ENCODE measurements around the gene NDUFV2.

Gene NDUFV2

DNA sequence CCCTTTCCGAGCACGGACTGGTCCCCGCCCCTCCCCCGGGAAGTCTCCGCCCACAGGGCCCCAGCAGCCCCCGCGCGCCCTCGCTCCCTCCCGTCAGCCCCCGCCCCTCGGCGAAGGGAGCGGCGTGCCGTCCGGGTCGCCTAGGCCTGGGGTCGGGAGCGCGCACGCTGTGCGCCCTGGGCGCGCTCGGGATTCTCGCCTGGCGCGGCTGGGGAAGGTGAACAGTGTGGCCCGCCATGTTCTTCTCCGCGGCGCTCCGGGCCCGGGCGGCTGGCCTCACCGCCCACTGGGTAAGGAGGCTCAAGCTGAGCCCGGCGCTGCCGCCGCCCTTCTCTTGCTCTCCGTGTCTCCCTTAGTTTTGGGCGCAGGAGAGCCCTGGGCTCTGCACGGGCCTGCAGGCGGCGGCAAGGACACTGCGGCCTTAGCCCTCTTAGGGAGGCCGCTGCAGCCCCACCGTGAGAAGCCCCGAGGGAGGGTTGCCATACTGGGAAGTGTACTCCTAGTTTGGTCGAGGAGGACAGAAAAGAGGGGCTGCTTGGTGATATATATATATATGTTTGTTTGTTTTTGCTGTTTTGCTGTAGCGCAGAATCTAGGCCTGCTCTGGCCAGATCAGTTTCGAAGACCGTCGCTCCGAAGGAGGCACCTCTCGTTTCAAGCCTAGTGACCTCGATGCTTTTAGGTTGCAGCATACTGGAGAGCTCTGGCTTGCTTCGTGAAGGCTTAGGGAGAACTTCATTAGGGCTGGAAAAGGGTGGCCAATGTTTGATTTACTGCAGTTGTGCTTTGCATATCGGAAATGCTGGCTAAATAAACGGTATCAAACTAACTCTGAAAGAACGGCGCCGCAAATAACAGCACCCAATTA lies at the start of gene NDUFV2:
Gene NDUFV2 (plus strand): TSS at position 192 of the 868 bp plus-strand sequence. CDS start 45 bp downstream, at position 237.
- Histone ChIP-seq H3K4me1 (ENCODE audit: control insufficient read depth, low read depth, low read length) (peaks cover 42% of the 10 kb centered on the region), H3K9me3 (ENCODE audit: control insufficient read depth, low read depth, low read length) (no peaks in the 10 kb centered on the region), H3K4me3 (ENCODE audit: low read length) (peak within 1 kb of the TSS; percentile 94), H3K27me3 (ENCODE audit: control insufficient read depth, insufficient read depth, low read length) (no peaks in the 10 kb centered on the region), H3K36me3 (ENCODE audit: control insufficient read depth, low read depth, low read length) (no peaks in the 10 kb centered on the region), H3K9ac (ENCODE audit: low read length) (peak within 1 kb of the TSS; percentile 91), H3K27ac (ENCODE audit: low read length) (peak within 1 kb of the TSS; percentile 85)

DNA sequence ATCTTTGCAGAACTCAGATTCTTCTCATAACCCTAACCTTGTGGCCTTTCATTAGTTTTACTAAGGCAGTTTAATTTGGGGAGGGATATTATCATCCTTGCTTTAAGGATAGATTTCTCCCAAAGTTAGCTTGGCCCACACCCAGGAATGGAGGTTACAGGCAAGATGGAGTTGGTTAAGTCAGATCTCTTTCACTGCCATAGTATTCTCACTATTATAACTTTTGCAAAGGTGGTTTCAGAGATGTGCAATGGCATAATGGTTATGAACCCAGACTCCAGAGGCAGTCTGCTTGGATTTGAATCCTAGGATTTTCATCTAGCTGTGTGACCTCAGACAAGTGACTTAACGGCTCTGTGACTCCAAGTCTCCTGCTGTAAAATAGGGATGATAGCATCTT lies 48.7 kb upstream of the NDUFV2 start:
- Histone ChIP-seq H3K4me3 (ENCODE audit: low read length) (no peak overlapping the region), H3K36me3 (ENCODE audit: control insufficient read depth, low read depth, low read length) (no peaks in the 10 kb centered on the region), H3K9me3 (ENCODE audit: control insufficient read depth, low read depth, low read length) (peaks cover 12% of the 10 kb centered on the region), H3K4me1 (ENCODE audit: control insufficient read depth, low read depth, low read length) (no peaks in the 10 kb centered on the region), H3K9ac (ENCODE audit: low read length) (no peak overlapping the region), H3K27me3 (ENCODE audit: control insufficient read depth, insufficient read depth, low read length) (no peaks in the 10 kb centered on the region), H3K27ac (ENCODE audit: low read length) (no peak overlapping the region)

DNA sequence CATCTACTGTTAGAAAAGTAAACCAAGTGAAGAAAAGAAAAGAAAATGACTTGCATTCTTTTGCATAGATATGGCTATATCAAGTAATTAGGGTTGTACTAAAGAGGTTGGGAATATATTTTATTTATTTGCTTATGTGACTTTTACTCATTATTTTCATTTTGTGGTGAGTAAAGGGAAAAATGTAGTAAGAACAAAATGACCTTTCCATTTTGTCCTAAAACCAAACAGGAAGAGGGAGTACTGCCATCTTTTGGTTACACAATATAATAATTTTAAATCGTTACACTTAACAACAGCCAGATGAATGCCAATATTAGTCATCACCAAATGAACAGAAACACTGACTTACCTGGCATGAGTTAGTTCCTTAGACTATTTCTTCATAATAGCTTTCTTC lies 47.3 kb upstream of the NDUFV2 start:
- Histone ChIP-seq H3K27me3 (ENCODE audit: control insufficient read depth, insufficient read depth, low read length) (no peaks in the 10 kb centered on the region), H3K9me3 (ENCODE audit: control insufficient read depth, low read depth, low read length) (peaks cover 12% of the 10 kb centered on the region), H3K27ac (ENCODE audit: low read length) (no peak overlapping the region), H3K4me1 (ENCODE audit: control insufficient read depth, low read depth, low read length) (no peaks in the 10 kb centered on the region), H3K9ac (ENCODE audit: low read length) (no peak overlapping the region), H3K4me3 (ENCODE audit: low read length) (no peak overlapping the region), H3K36me3 (ENCODE audit: control insufficient read depth, low read depth, low read length) (no peaks in the 10 kb centered on the region)

DNA sequence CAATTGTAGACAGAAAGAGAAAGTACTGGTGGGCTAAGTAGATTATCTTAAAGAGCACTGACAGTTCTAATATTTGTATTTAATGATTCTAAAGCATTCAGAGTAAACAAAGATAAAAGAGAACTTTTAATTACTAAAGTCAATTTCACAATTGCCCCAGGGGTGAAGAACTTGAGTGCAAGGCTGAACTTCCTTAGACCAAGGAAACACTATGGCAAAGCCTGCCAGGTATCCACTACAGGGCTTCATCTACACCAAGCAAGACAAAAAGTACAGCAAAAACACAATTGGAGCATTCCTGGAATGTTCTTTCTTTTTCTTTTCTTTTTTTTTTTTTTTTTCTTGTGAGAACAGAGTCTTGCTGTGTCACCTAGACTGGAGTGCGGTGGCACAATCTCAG lies 46.9 kb upstream of the NDUFV2 start:
- H3K4me3 ChIP-seq (ENCODE audit: low read length) = no peak overlapping the region
- no peaks in the 10 kb centered on the region for H3K4me1 ChIP-seq (ENCODE audit: control insufficient read depth, low read depth, low read length)
- H3K36me3 ChIP-seq (ENCODE audit: control insufficient read depth, low read depth, low read length) = no peaks in the 10 kb centered on the region
- no peaks in the 10 kb centered on the region for H3K27me3 ChIP-seq (ENCODE audit: control insufficient read depth, insufficient read depth, low read length)
- no peak overlapping the region for H3K9ac ChIP-seq (ENCODE audit: low read length)
- peaks cover 8% of the 10 kb centered on the region for H3K9me3 ChIP-seq (ENCODE audit: control insufficient read depth, low read depth, low read length)
- H3K27ac ChIP-seq (ENCODE audit: low read length) = no peak overlapping the region

DNA sequence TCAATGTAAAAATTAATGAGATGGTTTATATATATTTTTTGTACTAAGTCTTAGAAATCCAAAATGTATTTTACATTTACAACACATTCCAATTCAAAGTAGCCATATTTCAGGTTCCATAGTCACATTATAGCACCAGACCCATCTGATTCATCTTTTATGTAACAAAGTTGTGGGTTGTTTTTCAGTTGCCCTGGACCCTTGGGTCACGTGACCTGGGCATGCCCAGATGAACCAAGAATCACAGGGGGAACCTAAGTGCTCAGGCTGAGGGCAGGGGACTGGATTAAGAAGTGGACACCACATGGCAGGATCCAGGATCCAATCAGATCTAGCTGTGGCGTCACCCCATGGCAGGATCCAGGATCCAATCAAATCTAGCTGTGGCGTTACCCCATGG lies 44.9 kb upstream of the NDUFV2 start:
- Histone ChIP-seq H3K27ac (ENCODE audit: low read length) (no peak overlapping the region), H3K4me1 (ENCODE audit: control insufficient read depth, low read depth, low read length) (no peaks in the 10 kb centered on the region), H3K27me3 (ENCODE audit: control insufficient read depth, insufficient read depth, low read length) (no peaks in the 10 kb centered on the region), H3K9me3 (ENCODE audit: control insufficient read depth, low read depth, low read length) (peaks cover 2% of the 10 kb centered on the region), H3K9ac (ENCODE audit: low read length) (no peak overlapping the region), H3K36me3 (ENCODE audit: control insufficient read depth, low read depth, low read length) (no peaks in the 10 kb centered on the region), H3K4me3 (ENCODE audit: low read length) (no peak overlapping the region)

DNA sequence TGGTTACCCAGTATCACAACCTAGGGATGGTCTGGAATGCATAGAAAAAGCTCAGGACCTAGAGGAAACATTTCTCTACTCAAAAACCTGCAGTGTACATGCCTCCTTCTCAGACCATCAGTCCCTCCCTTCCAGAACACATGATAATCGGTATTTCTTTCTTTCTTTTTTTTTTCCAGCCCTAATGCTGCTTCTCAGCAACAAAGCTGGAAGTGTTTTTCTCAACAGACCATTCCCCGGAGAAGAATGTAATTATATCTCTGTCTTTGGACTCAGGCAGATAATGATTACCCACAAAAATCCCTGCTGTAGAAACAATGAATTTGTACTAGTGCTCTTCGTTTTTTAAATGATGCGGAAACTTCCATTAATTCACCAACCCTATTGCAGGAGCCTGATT lies 44.1 kb upstream of the NDUFV2 start:
- no peak overlapping the region for H3K4me3 ChIP-seq (ENCODE audit: low read length)
- no peaks in the 10 kb centered on the region for H3K27me3 ChIP-seq (ENCODE audit: control insufficient read depth, insufficient read depth, low read length)
- no peak overlapping the region for H3K9ac ChIP-seq (ENCODE audit: low read length)
- no peaks in the 10 kb centered on the region for H3K36me3 ChIP-seq (ENCODE audit: control insufficient read depth, low read depth, low read length)
- H3K27ac ChIP-seq (ENCODE audit: low read length) = no peak overlapping the region
- no peaks in the 10 kb centered on the region for H3K9me3 ChIP-seq (ENCODE audit: control insufficient read depth, low read depth, low read length)
- H3K4me1 ChIP-seq (ENCODE audit: control insufficient read depth, low read depth, low read length) = no peaks in the 10 kb centered on the region

DNA sequence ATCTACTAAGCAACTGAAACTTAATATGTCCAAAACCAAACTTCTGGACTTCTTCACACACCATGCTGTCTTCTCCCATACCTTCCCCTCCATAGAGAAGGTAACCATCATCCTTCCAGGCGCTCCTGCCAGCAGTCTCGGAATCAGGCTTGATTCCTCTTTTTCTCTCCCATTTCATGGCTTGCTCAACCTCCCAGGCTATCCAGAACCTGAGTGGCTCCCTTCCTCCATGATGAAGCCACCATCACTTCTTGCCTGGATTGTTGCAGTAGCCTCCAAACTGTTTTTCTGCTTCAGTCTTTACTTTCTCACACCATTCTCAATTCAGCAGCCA lies 40.1 kb upstream of the NDUFV2 start:
- Histone ChIP-seq H3K27ac (ENCODE audit: low read length) (no peak overlapping the region), H3K9me3 (ENCODE audit: control insufficient read depth, low read depth, low read length) (no peaks in the 10 kb centered on the region), H3K4me3 (ENCODE audit: low read length) (no peak overlapping the region), H3K36me3 (ENCODE audit: control insufficient read depth, low read depth, low read length) (no peaks in the 10 kb centered on the region), H3K27me3 (ENCODE audit: control insufficient read depth, insufficient read depth, low read length) (no peaks in the 10 kb centered on the region), H3K9ac (ENCODE audit: low read length) (no peak overlapping the region), H3K4me1 (ENCODE audit: control insufficient read depth, low read depth, low read length) (no peaks in the 10 kb centered on the region)

DNA sequence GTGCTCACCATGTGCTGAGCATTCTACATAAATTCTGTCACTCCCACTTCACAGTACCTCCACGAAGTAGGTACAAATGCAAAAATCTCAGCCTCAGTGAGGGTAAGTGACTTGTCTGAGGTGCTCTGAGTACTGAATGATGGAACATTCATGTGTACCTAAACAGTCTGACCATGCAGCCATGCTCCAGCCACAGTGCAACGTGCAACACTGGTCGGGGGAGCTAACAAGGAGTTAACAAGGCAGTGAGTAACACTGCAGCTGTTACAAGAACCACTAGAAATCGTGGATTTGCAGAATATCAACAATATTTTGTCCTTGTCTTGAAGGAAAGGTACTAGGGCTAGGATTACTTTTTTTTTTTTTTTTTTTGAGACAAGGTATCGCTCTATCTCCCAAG lies 36.6 kb upstream of the NDUFV2 start:
- Histone ChIP-seq H3K4me3 (ENCODE audit: low read length) (no peak overlapping the region), H3K4me1 (ENCODE audit: control insufficient read depth, low read depth, low read length) (no peaks in the 10 kb centered on the region), H3K27me3 (ENCODE audit: control insufficient read depth, insufficient read depth, low read length) (no peaks in the 10 kb centered on the region), H3K36me3 (ENCODE audit: control insufficient read depth, low read depth, low read length) (no peaks in the 10 kb centered on the region), H3K9ac (ENCODE audit: low read length) (no peak overlapping the region), H3K9me3 (ENCODE audit: control insufficient read depth, low read depth, low read length) (no peaks in the 10 kb centered on the region), H3K27ac (ENCODE audit: low read length) (no peak overlapping the region)

DNA sequence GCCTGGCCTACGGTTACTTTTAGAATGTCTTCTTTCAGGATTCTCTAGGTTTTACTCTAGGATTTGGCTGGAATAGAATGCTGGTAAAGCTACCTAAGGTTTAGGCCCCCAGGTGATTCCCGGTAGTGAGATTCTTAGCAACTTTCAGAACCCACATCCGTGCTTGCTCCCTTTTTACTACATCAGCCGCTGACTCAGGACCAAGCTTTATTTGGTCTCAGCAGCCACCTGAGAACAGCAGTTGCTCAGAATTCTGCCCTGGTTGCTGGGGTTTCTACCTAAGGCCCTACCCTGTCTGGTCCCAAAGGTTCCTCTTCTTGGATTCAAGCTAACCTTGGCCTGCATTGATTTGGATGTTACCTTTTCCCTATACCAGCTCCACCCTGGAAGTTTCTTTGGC lies 36.1 kb upstream of the NDUFV2 start:
- H3K9ac ChIP-seq (ENCODE audit: low read length) = no peak overlapping the region
- H3K4me3 ChIP-seq (ENCODE audit: low read length) = no peak overlapping the region
- H3K27ac ChIP-seq (ENCODE audit: low read length) = no peak overlapping the region
- H3K4me1 ChIP-seq (ENCODE audit: control insufficient read depth, low read depth, low read length) = no peaks in the 10 kb centered on the region
- no peaks in the 10 kb centered on the region for H3K27me3 ChIP-seq (ENCODE audit: control insufficient read depth, insufficient read depth, low read length)
- H3K36me3 ChIP-seq (ENCODE audit: control insufficient read depth, low read depth, low read length) = no peaks in the 10 kb centered on the region
- H3K9me3 ChIP-seq (ENCODE audit: control insufficient read depth, low read depth, low read length) = no peaks in the 10 kb centered on the region

DNA sequence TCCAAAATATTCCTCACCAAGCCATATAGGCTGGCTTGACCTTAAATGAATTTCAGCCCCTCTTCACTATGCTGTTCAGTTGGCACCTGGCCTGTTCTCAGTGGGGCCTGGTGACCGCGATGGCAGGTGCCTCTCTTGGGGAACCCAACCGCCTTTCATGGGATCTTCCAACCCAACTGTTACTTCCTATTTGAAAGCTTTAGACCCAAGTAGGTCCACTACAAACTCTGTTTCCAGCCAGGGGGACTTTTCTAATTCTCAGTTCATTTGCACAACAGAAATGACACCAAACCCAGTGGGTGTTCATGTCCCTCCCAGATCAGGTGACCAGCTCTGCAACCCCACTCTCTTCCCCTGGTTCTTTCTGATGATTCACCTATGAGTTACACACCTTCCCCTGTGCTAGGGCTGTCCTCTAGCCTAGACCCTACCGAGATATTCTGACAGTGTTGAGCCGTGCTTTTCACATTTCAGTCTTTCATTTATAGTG lies 35.6 kb upstream of the NDUFV2 start:
- no peaks in the 10 kb centered on the region for H3K9me3 ChIP-seq (ENCODE audit: control insufficient read depth, low read depth, low read length)
- H3K27ac ChIP-seq (ENCODE audit: low read length) = no peak overlapping the region
- no peaks in the 10 kb centered on the region for H3K27me3 ChIP-seq (ENCODE audit: control insufficient read depth, insufficient read depth, low read length)
- H3K4me1 ChIP-seq (ENCODE audit: control insufficient read depth, low read depth, low read length) = no peaks in the 10 kb centered on the region
- H3K36me3 ChIP-seq (ENCODE audit: control insufficient read depth, low read depth, low read length) = no peaks in the 10 kb centered on the region
- no peak overlapping the region for H3K4me3 ChIP-seq (ENCODE audit: low read length)
- no peak overlapping the region for H3K9ac ChIP-seq (ENCODE audit: low read length)

DNA sequence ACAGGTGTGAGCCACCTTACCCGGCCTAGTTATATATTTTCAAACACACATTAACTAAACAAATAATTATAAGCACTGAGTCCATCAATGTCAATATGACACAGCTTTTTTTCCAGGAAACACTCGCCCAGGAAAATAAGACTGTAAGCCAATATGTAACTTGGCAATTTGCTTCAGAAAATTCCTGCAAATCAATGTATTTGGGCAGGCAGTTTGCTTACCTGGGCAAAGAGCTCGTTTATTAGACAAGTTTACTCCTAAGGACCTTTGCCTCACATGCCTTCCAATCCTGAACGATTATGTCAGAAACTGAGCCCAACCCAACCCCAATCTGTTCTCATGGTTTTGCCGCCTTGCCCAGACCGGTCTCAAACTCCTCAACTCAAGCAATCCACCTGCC lies 34.7 kb upstream of the NDUFV2 start:
- no peak overlapping the region for H3K9ac ChIP-seq (ENCODE audit: low read length)
- H3K4me1 ChIP-seq (ENCODE audit: control insufficient read depth, low read depth, low read length) = no peaks in the 10 kb centered on the region
- H3K27ac ChIP-seq (ENCODE audit: low read length) = no peak overlapping the region

DNA sequence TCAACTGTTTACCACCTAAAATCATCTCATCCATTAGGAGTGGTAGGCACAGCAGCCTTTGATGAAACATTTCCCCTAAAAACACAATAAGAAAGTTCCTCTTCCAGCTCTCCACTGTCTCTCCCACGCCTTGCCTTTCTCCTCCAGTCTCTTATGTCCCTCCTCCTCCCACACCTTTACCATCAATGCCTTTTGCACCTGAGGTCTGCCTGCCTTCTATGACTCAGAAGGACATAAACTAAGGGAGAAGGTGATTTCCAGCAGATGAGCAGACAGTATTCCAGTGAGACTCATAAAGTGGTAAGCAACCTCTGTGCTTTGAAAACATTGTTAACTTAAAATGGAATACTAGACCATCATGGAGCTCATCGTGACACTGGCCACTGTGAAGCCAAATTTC lies 34.2 kb upstream of the NDUFV2 start:
- Histone ChIP-seq H3K36me3 (ENCODE audit: control insufficient read depth, low read depth, low read length) (no peaks in the 10 kb centered on the region), H3K9me3 (ENCODE audit: control insufficient read depth, low read depth, low read length) (no peaks in the 10 kb centered on the region), H3K9ac (ENCODE audit: low read length) (no peak overlapping the region), H3K4me3 (ENCODE audit: low read length) (no peak overlapping the region), H3K27ac (ENCODE audit: low read length) (no peak overlapping the region), H3K4me1 (ENCODE audit: control insufficient read depth, low read depth, low read length) (no peaks in the 10 kb centered on the region), H3K27me3 (ENCODE audit: control insufficient read depth, insufficient read depth, low read length) (no peaks in the 10 kb centered on the region)

More for the DNA sequence above, 34.7 kb upstream of the NDUFV2 start:
- Histone ChIP-seq H3K36me3 (ENCODE audit: control insufficient read depth, low read depth, low read length) (no peaks in the 10 kb centered on the region), H3K4me3 (ENCODE audit: low read length) (no peak overlapping the region), H3K9me3 (ENCODE audit: control insufficient read depth, low read depth, low read length) (no peaks in the 10 kb centered on the region), H3K27me3 (ENCODE audit: control insufficient read depth, insufficient read depth, low read length) (no peaks in the 10 kb centered on the region)

All from iPS-18a (cell line).